ENCODE results near the gene LRRIQ4.

The LRRIQ4 gene

DNA sequence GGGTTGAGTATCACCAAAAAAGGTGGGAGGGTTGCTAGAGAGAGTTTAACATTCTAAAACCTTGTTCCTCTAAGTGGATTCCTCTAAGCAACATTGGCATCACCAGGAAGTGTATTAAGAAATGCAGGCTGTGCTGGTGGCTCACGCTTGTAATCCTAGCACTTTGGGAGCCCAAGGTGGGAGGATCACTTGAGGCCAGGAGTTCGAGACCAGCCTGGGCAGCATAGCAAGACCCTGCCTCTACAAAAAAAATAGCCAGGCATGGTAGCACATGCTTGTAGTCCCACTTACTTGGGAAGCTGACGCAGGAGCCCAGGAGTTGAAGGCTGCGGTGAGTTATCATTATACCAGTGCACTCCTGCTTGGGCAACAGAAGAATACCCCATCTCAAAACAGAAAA, 34.8 kb upstream of the LRRIQ4 start:
- TF ChIP-seq FOXP2 (optimal IDR thresholded peaks at IDR 0.05; ENCODE audit: borderline replicate concordance, extremely low read depth, extremely low read length, insufficient read depth), result no peak
- TF ChIP-seq TAF1 (IDR thresholded peaks at IDR 0.05; ENCODE audit: borderline replicate concordance, insufficient read depth, low read length), result no peak
- TF ChIP-seq, protein P1, sequence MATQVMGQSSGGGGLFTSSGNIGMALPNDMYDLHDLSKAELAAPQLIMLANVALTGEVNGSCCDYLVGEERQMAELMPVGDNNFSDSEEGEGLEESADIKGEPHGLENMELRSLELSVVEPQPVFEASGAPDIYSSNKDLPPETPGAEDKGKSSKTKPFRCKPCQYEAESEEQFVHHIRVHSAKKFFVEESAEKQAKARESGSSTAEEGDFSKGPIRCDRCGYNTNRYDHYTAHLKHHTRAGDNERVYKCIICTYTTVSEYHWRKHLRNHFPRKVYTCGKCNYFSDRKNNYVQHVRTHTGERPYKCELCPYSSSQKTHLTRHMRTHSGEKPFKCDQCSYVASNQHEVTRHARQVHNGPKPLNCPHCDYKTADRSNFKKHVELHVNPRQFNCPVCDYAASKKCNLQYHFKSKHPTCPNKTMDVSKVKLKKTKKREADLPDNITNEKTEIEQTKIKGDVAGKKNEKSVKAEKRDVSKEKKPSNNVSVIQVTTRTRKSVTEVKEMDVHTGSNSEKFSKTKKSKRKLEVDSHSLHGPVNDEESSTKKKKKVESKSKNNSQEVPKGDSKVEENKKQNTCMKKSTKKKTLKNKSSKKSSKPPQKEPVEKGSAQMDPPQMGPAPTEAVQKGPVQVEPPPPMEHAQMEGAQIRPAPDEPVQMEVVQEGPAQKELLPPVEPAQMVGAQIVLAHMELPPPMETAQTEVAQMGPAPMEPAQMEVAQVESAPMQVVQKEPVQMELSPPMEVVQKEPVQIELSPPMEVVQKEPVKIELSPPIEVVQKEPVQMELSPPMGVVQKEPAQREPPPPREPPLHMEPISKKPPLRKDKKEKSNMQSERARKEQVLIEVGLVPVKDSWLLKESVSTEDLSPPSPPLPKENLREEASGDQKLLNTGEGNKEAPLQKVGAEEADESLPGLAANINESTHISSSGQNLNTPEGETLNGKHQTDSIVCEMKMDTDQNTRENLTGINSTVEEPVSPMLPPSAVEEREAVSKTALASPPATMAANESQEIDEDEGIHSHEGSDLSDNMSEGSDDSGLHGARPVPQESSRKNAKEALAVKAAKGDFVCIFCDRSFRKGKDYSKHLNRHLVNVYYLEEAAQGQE (IDR thresholded peaks at IDR 0.05; ENCODE audit: insufficient read depth in 1 of 2, low read depth in 2 of 2, low read length in 2 of 2), result no peak
- TF ChIP-seq POLR2AphosphoS5 (IDR thresholded peaks at IDR 0.05; ENCODE audit: low read depth, low read length), result no peak
- TF ChIP-seq SIN3A (IDR thresholded peaks at IDR 0.05; ENCODE audit: borderline replicate concordance, insufficient read depth, low read length), result no peak

DNA sequence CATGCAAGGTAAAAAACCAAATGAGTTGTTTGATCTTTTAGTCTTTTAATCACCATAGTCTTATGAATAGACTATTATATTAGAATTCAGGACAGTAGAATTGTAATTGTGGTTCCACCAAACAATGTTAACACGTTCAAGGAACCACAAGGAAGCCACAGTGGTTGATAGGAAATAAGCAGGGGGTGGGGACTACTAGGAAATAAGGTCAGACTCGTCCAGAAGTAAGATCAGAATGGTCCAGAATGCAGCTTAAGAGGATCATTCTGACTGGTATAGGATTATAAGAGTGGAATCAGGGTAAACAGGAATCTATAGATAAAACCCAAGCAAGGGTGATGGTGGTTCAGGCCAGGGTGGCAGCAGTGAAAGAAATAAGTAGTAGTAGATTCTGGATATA, 31.9 kb upstream of the LRRIQ4 start:
- no peak for TF ChIP-seq SIN3A (IDR thresholded peaks at IDR 0.05; ENCODE audit: borderline replicate concordance, insufficient read depth, low read length)
- no peak for TF ChIP-seq TAF1 (IDR thresholded peaks at IDR 0.05; ENCODE audit: borderline replicate concordance, insufficient read depth, low read length)

DNA sequence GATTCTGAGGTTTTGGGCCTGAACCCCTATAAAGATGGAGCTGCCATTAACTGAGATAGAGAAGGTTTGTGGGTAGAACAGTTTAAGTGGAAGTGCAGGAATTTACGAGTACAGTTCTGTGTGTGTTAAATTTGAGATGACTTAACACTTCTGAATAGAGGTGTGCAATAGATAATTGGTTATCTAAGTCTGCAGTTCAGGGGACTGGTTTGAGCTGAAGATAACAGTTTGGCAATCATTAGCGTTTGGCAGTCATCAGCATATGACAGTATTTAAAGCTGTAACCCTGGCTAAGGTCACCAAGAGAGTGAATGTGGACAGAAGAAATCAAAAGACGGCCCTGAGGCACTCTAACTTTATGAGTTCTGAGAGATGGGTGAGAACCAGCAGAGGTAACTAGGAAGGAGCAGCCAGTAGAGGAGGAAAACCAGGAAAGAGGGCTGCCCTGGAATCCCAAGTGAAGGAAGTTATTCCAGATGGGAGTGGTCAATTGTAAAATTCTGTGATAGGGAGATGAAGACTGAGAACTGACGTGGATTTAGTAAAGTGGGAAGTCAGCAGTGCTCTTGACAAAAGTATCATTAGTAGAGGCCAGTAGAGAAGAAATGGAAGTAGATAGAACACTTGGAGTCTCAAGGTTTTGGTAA, 31.3 kb upstream of the LRRIQ4 start:
- TF ChIP-seq, protein P1 (IDR thresholded peaks at IDR 0.05; ENCODE audit: insufficient read depth in 1 of 2, low read depth in 2 of 2, low read length in 2 of 2), result no peak
- TF ChIP-seq SIN3A (IDR thresholded peaks at IDR 0.05; ENCODE audit: borderline replicate concordance, insufficient read depth, low read length) (no peak), TAF1 (IDR thresholded peaks at IDR 0.05; ENCODE audit: borderline replicate concordance, insufficient read depth, low read length) (no peak), FOXP2 (optimal IDR thresholded peaks at IDR 0.05; ENCODE audit: borderline replicate concordance, extremely low read depth, extremely low read length, insufficient read depth) (no peak), POLR2AphosphoS5 (IDR thresholded peaks at IDR 0.05; ENCODE audit: low read depth, low read length) (no peak)

DNA sequence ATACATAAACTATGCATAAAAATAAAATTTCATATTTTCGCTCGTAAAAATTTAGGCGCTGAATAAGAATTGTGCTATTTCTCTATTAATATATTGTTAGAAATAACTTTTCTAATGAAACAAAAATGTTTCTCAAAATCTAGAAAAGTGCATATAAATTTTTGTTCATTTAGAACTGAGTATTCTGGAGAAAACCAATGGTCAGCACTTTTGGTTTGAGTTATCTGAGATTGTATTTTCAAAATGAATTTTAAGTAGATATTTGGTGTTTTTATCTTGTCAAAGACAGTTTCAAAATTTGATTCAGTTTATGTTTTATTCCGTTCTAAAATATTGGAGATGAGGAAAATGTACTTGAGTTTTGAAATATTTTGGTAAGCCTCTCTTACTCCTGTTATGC, 25.6 kb upstream of the LRRIQ4 start:
- TF ChIP-seq TAF1 (IDR thresholded peaks at IDR 0.05; ENCODE audit: borderline replicate concordance, insufficient read depth, low read length), result no peak
- no peak for TF ChIP-seq SIN3A (IDR thresholded peaks at IDR 0.05; ENCODE audit: borderline replicate concordance, insufficient read depth, low read length)
- TF ChIP-seq POLR2AphosphoS5 (IDR thresholded peaks at IDR 0.05; ENCODE audit: low read depth, low read length), result no peak
- no peak for TF ChIP-seq FOXP2 (optimal IDR thresholded peaks at IDR 0.05; ENCODE audit: borderline replicate concordance, extremely low read depth, extremely low read length, insufficient read depth)
- TF ChIP-seq, protein P1 (IDR thresholded peaks at IDR 0.05; ENCODE audit: insufficient read depth in 1 of 2, low read depth in 2 of 2, low read length in 2 of 2), result no peak

DNA sequence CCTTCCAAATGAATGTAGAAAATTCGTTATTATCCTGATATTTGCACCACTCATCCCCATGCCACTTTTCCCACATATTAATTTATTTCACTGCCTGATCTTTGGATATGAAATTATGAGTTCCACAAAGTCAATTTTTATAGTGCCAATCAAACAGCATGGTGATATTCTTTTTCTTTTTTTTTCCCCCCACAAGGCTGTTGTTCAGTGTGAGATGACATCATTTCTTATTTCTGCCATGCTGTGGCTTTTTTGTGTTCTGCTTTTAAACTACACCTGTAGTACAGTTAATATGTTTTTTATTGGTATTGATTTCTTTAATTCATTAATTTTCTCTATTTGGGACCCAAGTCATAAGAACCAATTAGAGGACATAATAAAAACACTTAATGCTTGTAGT, 24.9 kb upstream of the LRRIQ4 start:
- no peak for TF ChIP-seq FOXP2 (optimal IDR thresholded peaks at IDR 0.05; ENCODE audit: borderline replicate concordance, extremely low read depth, extremely low read length, insufficient read depth)
- TF ChIP-seq, protein P1 (IDR thresholded peaks at IDR 0.05; ENCODE audit: insufficient read depth in 1 of 2, low read depth in 2 of 2, low read length in 2 of 2), result no peak
- TF ChIP-seq SIN3A (IDR thresholded peaks at IDR 0.05; ENCODE audit: borderline replicate concordance, insufficient read depth, low read length), result no peak
- TF ChIP-seq TAF1 (IDR thresholded peaks at IDR 0.05; ENCODE audit: borderline replicate concordance, insufficient read depth, low read length), result no peak
- no peak for TF ChIP-seq POLR2AphosphoS5 (IDR thresholded peaks at IDR 0.05; ENCODE audit: low read depth, low read length)

Measured in PFSK-1 (cell line).